Limb (tissue), 2 donors: ENCODE results near the gene FGF4.

Experiments
- DNase-seq, 2 donors: peaks; one replicate each; pipeline ENCODE4 v3.0.0-alpha.2; 2016; ENCODE audit errors: extremely low spot score in 2 of 2

FGF4 gene

GRCh38 chr11:69807106-69807815, 32.1 kb upstream of the FGF4 start:
- no peak for DNase-seq

GRCh38 chr11:69804769-69805508, 29.8 kb upstream of the FGF4 start:
- DNase-seq = no peak

- no peak for DNase-seq
Observed at GRCh38 chr11:69803604-69804218, 28.6 kb upstream of the FGF4 start.

- no peak for DNase-seq
Observed at GRCh38 chr11:69803022-69803421, 27.9 kb upstream of the FGF4 start.

GRCh38 chr11:69802590-69802989, 27.4 kb upstream of the FGF4 start:
- DNase-seq = no peak

GRCh38 chr11:69801513-69802335, 26.6 kb upstream of the FGF4 start:
- peak in 1 of 2 donors; percentile 60 for DNase-seq

GRCh38 chr11:69800278-69800677, 25.1 kb upstream of the FGF4 start:
- no peak for DNase-seq

GRCh38 chr11:69799582-69799981, 24.4 kb upstream of the FGF4 start:
- no peak for DNase-seq

- peak in 1 of 2 donors; percentile 19 for DNase-seq
Observed at GRCh38 chr11:69799097-69799496, 24.0 kb upstream of the FGF4 start.

- DNase-seq = peak in 1 of 2 donors; percentile 27
Observed at GRCh38 chr11:69797737-69798528, 22.8 kb upstream of the FGF4 start.

- DNase-seq = peak in 1 of 2 donors; percentile 29
Observed at GRCh38 chr11:69797156-69797555, 22.0 kb upstream of the FGF4 start.

GRCh38 chr11:69796063-69796462, 20.9 kb upstream of the FGF4 start:
- DNase-seq = no peak

GRCh38 chr11:69791276-69792180, 16.4 kb upstream of the FGF4 start:
- DNase-seq = peak; percentile 68 to 74

- DNase-seq = peak in 1 of 2 donors; percentile 25
Observed at GRCh38 chr11:69788956-69789355, 13.8 kb upstream of the FGF4 start.

GRCh38 chr11:69787906-69788305, 12.8 kb upstream of the FGF4 start:
- peak in 1 of 2 donors; percentile 21 for DNase-seq

- no peak for DNase-seq
Observed at GRCh38 chr11:69787457-69787856, 12.3 kb upstream of the FGF4 start.

GRCh38 chr11:69781241-69781640, 6.1 kb upstream of the FGF4 start:
- no peak for DNase-seq

- DNase-seq = no peak
Observed at GRCh38 chr11:69778373-69778772, 3.2 kb upstream of the FGF4 start.

- no peak for DNase-seq
Observed at GRCh38 chr11:69774354-69775162, 583 bp downstream of the FGF4 start.
